Calu3 (cell line): ENCODE data around the gene FDXR. TPM values are rescaled to one million over a fixed set of nuclear protein-coding genes. Genes with fewer than 3 reads are reported as not detected.

Experiments
- Bru-seq: library from RNA; stranded (reverse); fragments of 400-500 nt; gene quantifications from one replicate; lab custom pipeline; 2021; lab: Mats Ljungman, UMichigan
- BruChase-seq, 2 experiments: library from RNA; stranded (reverse); fragments of 400-500 nt; gene quantifications; one replicate each; lab custom pipeline; 2021; lab: Mats Ljungman, UMichigan
- BruUV-seq: library from RNA; stranded (reverse); fragments of 400-500 nt; replicated peaks from 2 replicates; lab custom pipeline; 2021; lab: Mats Ljungman, UMichigan
- CTCF ChIA-PET: fragments of 300-600 bp; sonication (Branson Sonifier 250); formaldehyde crosslinking; loops from one replicate; lab custom pipeline; 2022; ENCODE audit warnings: antibody characterized with exemption; lab: Charles Lee
- DNase-seq: peaks from one replicate; pipeline ENCODE4 v3.0.0; 2022
- H3K27ac Mint-ChIP-seq: one replicate; pipeline ENCODE4 v1.8.0; 2022; ENCODE audit warnings: mixed read lengths; ENCODE audit not compliant: unreplicated experiment
- H3K27me3 Mint-ChIP-seq: one replicate; pipeline ENCODE4 v1.8.0; 2022; ENCODE audit warnings: mixed read lengths; ENCODE audit not compliant: unreplicated experiment
- H3K36me3 Mint-ChIP-seq: one replicate; pipeline ENCODE4 v1.8.0; 2022; ENCODE audit warnings: mild to moderate bottlenecking, moderate library complexity, mixed read lengths; ENCODE audit not compliant: insufficient read depth, unreplicated experiment
- H3K4me1 Mint-ChIP-seq: one replicate; pipeline ENCODE4 v1.8.0; 2022; ENCODE audit warnings: mild to moderate bottlenecking, low read depth, mixed read lengths; ENCODE audit not compliant: unreplicated experiment
- H3K4me3 Mint-ChIP-seq: one replicate; pipeline ENCODE4 v1.8.0; 2022; ENCODE audit warnings: mild to moderate bottlenecking, low read depth, moderate library complexity, mixed read lengths; ENCODE audit not compliant: unreplicated experiment
- H3K9me3 Mint-ChIP-seq: one replicate; pipeline ENCODE4 v1.8.0; 2022; ENCODE audit warnings: low read depth, mixed read lengths; ENCODE audit not compliant: unreplicated experiment
- intact Hi-C: fragments of 100-400 bp; cut with micrococcal nuclease; formaldehyde crosslinking; loops from one replicate; pipeline ENCODE4 v1.10.0; 2022; ENCODE audit not compliant: unreplicated experiment
- long read RNA-seq: library from polyadenylated mRNA; stranded (forward); transcript quantifications from one replicate; pipeline ENCODE4 v2.0.0, GENCODE V29; 2022
- total RNA-seq: library from RNA; stranded (reverse); gene quantifications from 2 replicates; pipeline ENCODE4 v1.2.3, GENCODE V29; 2022
- TF ChIP-seq, protein P1 (sequence below): fragments of 200-600 bp; IDR thresholded peaks from one replicate; pipeline ENCODE4 v1.8.0; 2022; ENCODE audit warnings: antibody characterized with exemption; ENCODE audit not compliant: unreplicated experiment

The FDXR gene, protein sequence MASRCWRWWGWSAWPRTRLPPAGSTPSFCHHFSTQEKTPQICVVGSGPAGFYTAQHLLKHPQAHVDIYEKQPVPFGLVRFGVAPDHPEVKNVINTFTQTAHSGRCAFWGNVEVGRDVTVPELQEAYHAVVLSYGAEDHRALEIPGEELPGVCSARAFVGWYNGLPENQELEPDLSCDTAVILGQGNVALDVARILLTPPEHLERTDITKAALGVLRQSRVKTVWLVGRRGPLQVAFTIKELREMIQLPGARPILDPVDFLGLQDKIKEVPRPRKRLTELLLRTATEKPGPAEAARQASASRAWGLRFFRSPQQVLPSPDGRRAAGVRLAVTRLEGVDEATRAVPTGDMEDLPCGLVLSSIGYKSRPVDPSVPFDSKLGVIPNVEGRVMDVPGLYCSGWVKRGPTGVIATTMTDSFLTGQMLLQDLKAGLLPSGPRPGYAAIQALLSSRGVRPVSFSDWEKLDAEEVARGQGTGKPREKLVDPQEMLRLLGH
- 8.4 and 13.5 TPM in 2 replicates for total RNA-seq
- percentile 29 among the genes with signal in this experiment for Bru-seq, nascent RNA
- percentile 38 among the genes with signal in this experiment for BruChase-seq, experiment 1, labeled RNA remaining after a 6-hour chase
- percentile 42 among the genes with signal in this experiment for BruChase-seq, experiment 2, labeled RNA remaining after a 2-hour chase
- long read RNA-seq, partial matches to known transcripts, result 0 of 5 reads
- long read RNA-seq, other reads (novel, unspliced or antisense), result 2 of 5 reads

DNA sequence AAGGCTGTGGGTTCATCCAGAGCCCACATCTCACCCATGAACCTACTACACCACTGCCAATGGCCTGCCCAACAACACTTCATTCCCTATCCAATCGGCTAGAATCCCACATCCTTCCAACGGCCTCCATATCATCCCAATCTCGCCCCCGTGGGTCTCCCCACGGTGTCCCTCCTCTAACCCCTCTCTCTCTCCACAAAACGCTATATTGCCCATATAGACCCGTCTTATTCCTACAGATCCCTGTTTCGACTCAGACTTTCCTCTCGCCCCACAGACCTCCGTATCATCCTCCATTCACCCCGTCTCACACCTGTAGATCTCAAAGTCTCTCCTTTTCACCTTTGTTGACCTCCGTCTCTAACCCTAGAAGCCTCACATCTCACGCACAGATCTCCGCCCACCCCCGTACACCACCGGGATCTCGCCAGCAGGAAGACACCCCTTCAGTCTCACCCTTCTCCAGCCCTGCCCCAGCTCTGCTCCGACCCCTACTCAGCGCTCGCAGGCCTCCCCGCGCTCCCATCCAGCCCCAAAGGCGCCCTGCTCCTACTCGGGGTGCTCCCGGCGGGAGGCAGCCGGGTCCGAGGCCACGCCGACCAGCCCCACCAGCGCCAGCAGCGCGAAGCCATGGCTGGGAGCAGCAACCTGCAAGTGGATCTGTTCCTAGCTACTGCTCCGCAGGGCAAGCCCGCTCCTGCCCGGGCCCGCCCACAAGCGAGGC lies at the start of gene FDXR:
Gene FDXR (minus strand): TSS at position 682 of the 724 bp plus-strand sequence. CDS start 50 bp downstream, at position 632.
- CTCF ChIA-PET, result interaction anchor here (0.5 to 1.5 kb wide), 17 partner anchors 10 to 329 kb away, joined by 3 to 16 read pairs (median 5); partner anchors contain the start of gene NAT9
- TF ChIP-seq, protein P1, sequence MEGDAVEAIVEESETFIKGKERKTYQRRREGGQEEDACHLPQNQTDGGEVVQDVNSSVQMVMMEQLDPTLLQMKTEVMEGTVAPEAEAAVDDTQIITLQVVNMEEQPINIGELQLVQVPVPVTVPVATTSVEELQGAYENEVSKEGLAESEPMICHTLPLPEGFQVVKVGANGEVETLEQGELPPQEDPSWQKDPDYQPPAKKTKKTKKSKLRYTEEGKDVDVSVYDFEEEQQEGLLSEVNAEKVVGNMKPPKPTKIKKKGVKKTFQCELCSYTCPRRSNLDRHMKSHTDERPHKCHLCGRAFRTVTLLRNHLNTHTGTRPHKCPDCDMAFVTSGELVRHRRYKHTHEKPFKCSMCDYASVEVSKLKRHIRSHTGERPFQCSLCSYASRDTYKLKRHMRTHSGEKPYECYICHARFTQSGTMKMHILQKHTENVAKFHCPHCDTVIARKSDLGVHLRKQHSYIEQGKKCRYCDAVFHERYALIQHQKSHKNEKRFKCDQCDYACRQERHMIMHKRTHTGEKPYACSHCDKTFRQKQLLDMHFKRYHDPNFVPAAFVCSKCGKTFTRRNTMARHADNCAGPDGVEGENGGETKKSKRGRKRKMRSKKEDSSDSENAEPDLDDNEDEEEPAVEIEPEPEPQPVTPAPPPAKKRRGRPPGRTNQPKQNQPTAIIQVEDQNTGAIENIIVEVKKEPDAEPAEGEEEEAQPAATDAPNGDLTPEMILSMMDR, result no peak
- intact Hi-C loops, result no loop called here
- Mint-ChIP-seq H3K36me3 (peaks cover 23% of the 10 kb centered on the region), H3K4me3 (peak within 1 kb of the TSS; percentile 92), H3K4me1 (peaks cover 33% of the 10 kb centered on the region), H3K27ac (peak within 1 kb of the TSS; percentile 98), H3K9me3 (no peaks in the 10 kb centered on the region), H3K27me3 (no peaks in the 10 kb centered on the region)
- no TSS peak for BruUV-seq
- no peak for DNase-seq

GRCh38 chr17:74922172-74922571 lies 49.4 kb upstream of the FDXR start:
- CTCF ChIA-PET, result interaction anchor here (0.6 to 1.3 kb wide), 2 partner anchors 31 to 49 kb away, joined by 3 read pairs; partner anchors contain the start of gene FDXR
- peak overlapping the region; percentile 61 for H3K4me3 Mint-ChIP-seq

GRCh38 chr17:74921769-74922168 lies 49.0 kb upstream of the FDXR start:
- H3K36me3 Mint-ChIP-seq, result peaks cover 3% of the 10 kb centered on the region

More at GRCh38 chr17:74922172-74922571, 49.4 kb upstream of the FDXR start:
- H3K27ac Mint-ChIP-seq, result no peak overlapping the region
- BruUV-seq, result no TSS peak
- no peak for DNase-seq
- H3K36me3 Mint-ChIP-seq, result peaks cover 3% of the 10 kb centered on the region
- TF ChIP-seq, protein P1, result no peak
- H3K4me1 Mint-ChIP-seq, result no peaks in the 10 kb centered on the region
- intact Hi-C loops, result no loop called here
- H3K9me3 Mint-ChIP-seq, result no peaks in the 10 kb centered on the region
- H3K27me3 Mint-ChIP-seq, result peaks cover 73% of the 10 kb centered on the region

More at GRCh38 chr17:74921769-74922168, 49.0 kb upstream of the FDXR start:
- TF ChIP-seq, protein P1, result no peak
- no TSS peak for BruUV-seq
- peaks cover 75% of the 10 kb centered on the region for H3K27me3 Mint-ChIP-seq
- no peak for DNase-seq
- no peak overlapping the region for H3K27ac Mint-ChIP-seq
- H3K9me3 Mint-ChIP-seq, result no peaks in the 10 kb centered on the region
- H3K4me3 Mint-ChIP-seq, result no peak overlapping the region
- intact Hi-C loops, result no loop called here
- H3K4me1 Mint-ChIP-seq, result no peaks in the 10 kb centered on the region
- CTCF ChIA-PET, result interaction anchor here (1.3 kb wide), 1 partner anchor 49 kb away, joined by 3 read pairs; the partner anchor contains the start of gene FDXR
